NCI-H2029 treated with DMSO at 0.1 percent for 48 hours (cell line): ENCODE data around the gene CCNL1.

Experiments used
- DNase-seq: peaks from one replicate; lab custom pipeline; 2025; lab: John Stamatoyannopoulos, UW

CCNL1 gene

GRCh38 chr3:157145606-157146322 is 14.2 kb downstream of the CCNL1 start:
- DNase-seq: no peak

DNA sequence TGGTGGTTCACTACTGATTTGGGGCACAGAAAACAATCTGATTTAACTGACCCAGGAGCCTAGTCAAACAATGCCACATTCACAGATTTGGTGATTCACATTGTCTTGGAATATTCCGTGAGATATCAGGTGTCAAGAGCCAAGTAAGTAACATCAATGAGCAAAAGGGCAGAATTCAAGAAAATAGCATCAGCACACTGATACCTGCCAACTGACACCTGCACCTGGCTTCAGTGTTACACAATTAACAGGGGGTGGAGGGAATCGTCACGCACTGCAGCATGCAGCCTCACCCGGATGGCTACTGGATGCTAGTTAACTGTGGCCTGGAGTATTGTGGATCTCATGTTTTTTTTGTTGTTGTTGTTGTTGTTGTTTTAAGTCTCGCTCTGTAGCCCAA is 17.6 kb downstream of the CCNL1 start:
- peak; percentile 60 for DNase-seq

- DNase-seq: no peak
Observed at GRCh38 chr3:157139938-157140534, 19.9 kb downstream of the CCNL1 start.

- no peak for DNase-seq
Observed at GRCh38 chr3:157136647-157137387, 23.1 kb downstream of the CCNL1 start.

- DNase-seq: no peak
Observed at GRCh38 chr3:157135671-157136396, 24.1 kb downstream of the CCNL1 start.

GRCh38 chr3:157134620-157135191 is 25.2 kb downstream of the CCNL1 start:
- no peak for DNase-seq

- no peak for DNase-seq
Observed at GRCh38 chr3:157133434-157134320, 26.3 kb downstream of the CCNL1 start.

- DNase-seq: no peak
Observed at GRCh38 chr3:157132936-157133335, 27.0 kb downstream of the CCNL1 start.

GRCh38 chr3:157132341-157132740 is 27.6 kb downstream of the CCNL1 start:
- DNase-seq: no peak

- DNase-seq: no peak
Observed at GRCh38 chr3:157131861-157132260, 28.1 kb downstream of the CCNL1 start.

- DNase-seq: peak; percentile 25
Observed at GRCh38 chr3:157130467-157131251, 29.3 kb downstream of the CCNL1 start.

GRCh38 chr3:157129803-157130466 is 30.0 kb downstream of the CCNL1 start:
- no peak for DNase-seq

DNA sequence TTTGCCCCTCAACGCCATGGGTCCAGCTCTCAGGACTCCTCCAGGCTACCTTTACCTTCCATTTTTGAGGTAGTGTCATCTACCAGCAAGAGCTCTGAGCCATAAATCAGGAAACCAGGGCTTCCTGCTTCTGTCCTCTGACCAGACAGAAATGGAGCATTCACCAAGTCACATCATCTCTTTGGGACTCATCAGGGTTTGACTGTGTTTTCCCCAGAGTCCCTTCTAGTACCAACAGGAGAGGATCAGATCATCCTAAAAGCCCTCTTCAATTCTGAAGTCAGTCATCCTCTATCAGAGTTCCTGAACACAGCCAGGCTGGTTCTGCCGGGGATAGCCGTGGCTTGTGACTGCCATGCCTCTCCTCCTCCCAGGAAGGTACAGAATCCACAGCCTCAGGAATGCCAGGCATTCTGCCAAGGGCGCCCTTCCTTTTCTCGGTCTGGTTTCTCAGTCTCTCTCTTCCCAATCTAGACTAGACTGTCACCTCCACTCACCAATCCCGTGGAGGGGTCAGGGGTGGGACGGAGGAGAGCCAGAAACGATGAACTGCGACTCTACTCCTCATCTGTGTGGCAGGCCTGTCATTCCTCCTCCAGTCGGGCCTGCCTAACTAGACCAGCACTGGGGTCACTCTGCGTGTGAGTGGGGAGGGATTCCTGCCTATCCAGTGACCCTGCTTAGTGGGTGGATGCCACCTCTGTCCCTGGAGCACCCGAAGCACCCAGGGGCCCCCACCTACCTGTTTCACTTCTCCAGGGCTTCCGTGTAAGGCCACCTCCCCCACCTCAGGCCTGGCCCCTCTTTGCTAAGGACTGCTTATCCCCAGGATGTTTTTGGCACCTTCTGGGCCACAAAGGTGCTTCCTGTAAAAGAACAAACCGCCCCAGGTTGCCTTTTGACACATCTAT is 30.9 kb downstream of the CCNL1 start:
- no peak for DNase-seq

DNA sequence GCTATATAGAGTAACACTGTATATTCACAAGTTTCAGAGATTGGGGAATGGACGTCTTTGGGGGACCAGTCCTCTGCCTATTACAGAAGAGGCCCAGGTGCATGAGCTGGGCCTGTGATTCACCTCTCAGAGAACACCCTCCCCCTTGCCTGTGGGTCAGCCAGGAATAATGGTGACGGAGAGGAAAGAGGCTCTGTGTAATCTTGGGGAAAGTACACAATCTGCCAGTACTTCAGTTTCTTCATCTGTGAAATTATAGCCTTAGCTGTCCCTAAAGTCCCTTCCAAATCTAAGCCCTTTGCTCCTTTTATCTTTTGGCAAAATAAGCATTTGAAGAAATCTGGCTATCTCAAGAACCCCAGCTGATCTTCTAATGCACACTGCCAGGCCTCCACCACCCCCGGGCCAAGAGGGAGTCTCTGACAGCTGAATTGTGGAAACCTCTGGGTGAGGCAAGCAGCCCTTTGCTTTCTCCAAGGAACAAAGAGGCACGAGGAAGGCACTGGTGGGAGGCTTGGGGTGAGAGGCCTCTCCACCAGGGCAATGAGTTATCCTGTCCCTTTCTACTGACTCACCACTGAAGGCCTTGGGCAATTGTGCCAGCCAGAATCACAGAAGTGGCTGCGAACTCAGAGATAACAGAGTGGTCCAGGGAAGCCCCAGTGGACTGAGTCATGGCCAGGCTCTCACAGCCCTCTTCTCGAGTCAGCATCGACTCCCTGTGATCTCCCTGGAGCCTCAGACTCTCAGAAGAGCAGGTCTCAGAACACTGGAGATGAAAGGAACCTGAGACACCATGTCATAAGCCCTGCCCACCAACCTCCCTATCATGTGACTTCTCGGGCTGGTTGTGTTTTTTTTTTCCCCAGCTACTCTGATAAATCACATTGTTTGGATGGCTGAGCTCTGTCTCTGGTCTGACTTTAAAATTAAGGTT is 31.8 kb downstream of the CCNL1 start:
- peak; percentile 31 for DNase-seq

DNA sequence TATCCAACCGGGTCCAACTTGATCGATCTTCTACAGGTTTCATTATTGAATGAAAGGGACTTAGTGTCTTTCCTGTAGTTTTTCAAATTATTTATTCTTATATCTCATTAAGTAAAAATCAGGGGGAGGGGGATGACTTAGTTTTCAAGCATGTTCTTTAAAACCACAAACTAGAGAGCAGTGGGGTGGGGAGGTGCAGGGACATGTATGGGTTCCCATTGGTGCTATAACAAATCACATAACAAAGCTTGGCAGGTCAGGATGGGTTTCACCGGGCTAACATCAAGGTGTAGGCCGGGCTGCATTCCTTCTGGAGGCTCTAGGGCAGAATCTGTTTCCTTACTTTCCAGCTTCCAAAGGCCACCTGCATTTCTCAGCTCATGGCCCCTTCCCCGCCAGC is 32.7 kb downstream of the CCNL1 start:
- no peak for DNase-seq

DNA sequence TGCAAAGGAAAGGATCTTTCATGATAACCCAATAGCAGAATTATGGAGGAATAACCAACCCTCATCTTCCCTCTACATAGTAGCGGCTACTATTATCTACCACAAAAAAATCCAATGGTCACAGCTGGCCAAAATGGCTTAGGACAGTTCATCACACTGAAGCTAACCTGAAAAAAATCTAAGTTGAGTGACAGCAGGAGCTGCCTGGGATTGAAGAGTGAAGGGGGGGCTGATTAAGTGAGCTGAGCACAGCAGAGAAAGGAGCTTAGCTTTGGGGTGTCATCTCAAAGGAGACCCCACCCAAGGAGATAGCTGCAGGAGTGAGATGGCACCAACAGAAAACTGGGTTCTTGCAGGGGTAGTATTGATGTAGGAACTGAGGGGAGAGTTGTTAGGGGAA is 33.6 kb downstream of the CCNL1 start:
- DNase-seq: no peak

DNA sequence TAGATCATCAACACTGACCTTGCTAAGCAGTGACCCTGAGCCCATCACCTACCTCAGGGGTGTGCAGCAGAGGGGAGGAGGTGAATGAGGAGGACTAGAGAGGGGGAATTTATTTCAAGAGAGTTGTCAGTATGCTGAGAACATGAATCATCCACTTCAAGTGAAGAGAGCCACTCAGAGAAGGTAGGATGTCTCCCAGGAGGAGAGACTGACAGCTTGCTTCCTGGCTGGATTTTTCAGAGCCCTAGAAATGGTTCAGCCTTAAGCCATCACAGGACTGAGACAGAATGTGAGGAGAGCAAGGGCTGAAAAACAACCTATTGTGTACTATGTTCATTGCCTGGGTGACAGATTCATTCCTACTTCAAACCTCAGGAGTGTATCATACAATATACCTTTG is 34.8 kb downstream of the CCNL1 start:
- peak; percentile 71 for DNase-seq

DNA sequence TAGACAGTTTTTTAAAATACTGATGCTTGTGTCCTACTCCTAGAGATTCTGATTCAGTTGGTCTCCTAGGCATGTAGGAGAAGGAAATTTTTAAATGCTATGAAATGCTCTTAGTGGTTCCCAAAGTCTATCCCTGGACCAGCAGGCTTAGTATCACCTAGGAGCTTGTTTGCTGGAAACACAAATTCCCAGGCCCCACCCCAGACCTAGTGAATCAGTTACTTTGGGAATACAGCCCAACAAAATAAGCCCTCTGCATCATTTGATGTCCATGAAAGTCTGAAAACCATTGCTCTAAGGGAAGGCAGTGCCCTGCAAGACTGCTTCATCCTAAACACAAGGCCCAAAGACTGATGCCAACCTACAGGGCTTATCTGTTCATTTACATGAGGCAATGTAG is 36.3 kb downstream of the CCNL1 start:
- DNase-seq: no peak
